Measurements from ENCODE around the gene INTS4. TPM values are rescaled to one million over a fixed set of nuclear protein-coding genes. Genes with fewer than 3 reads are reported as not detected.
"Not testable (repeated sequence)": the region's sequence is repeated elsewhere in the genome, so short reads cannot be mapped to it uniquely, and the experiment has no call there.

Gene INTS4
- total and polyA plus RNA-seq, 7 donors: 10.1 to 18.6 (median 12.6) TPM

- TF ChIP-seq CTCF (IDR thresholded peaks at IDR 0.05): no peak
Observed at GRCh38 chr11:77883775-77884174, 110.7 kb downstream of the INTS4 start.

DNA sequence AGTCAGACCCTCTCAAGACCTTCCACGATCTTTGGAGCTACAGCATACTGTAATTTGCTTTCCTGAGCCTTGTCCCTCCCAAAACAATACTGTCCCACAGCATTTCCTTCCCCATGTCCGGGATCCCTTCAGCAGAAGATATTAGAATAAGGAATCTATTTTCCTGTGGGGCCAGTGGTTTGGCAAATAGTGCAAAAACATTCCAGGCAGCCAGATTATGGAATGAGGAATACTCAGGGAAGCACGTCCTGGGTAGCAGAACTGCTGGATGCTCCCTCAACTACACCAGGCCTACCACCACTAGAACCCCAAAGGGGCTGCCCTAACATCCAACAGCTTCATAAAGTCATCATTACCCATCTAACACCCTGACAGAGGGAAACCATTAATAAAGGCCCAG lies 112.1 kb downstream of the INTS4 start:
- 68 to 84% (median 76%) methylated on average over 3 of the region's 3 CpGs for WGBS, 3 donors
- no peak for TF ChIP-seq CTCF (IDR thresholded peaks at IDR 0.05)
- intact Hi-C loops (cut with DNase I): no loop called here
- Histone ChIP-seq H3K36me3 (ENCODE audit: insufficient read depth in 1 of 2, low read depth in 1 of 2) (peaks cover 0 to 87% of the 10 kb centered on the region in 2 donors), H3K4me1 (peaks cover 5% of the 10 kb centered on the region), H3K27ac (no peak overlapping the region), H3K4me3 (no peak overlapping the region), H3K9me3 (no peaks in the 10 kb centered on the region), H3K27me3 (ENCODE audit: insufficient read depth in 3 of 3, low read length in 2 of 3) (no peaks in the 10 kb centered on the region)
- DNase-seq (no peak), ATAC-seq (no peak)

More at GRCh38 chr11:77883775-77884174, 110.7 kb downstream of the INTS4 start:
- WGBS, 3 donors: 94 to 95% (median 95%) methylated on average over 5 of the region's 5 CpGs
- Histone ChIP-seq H3K9me3 (no peaks in the 10 kb centered on the region), H3K27ac (no peak overlapping the region), H3K4me3 (no peak overlapping the region), H3K36me3 (ENCODE audit: insufficient read depth in 1 of 2, low read depth in 1 of 2) (peaks cover 0 to 76% of the 10 kb centered on the region in 2 donors), H3K4me1 (no peaks in the 10 kb centered on the region), H3K27me3 (ENCODE audit: insufficient read depth in 3 of 3, low read length in 2 of 3) (no peaks in the 10 kb centered on the region)
- intact Hi-C loops (cut with DNase I): no loop called here
- DNase-seq (no peak), ATAC-seq (no peak)

DNA sequence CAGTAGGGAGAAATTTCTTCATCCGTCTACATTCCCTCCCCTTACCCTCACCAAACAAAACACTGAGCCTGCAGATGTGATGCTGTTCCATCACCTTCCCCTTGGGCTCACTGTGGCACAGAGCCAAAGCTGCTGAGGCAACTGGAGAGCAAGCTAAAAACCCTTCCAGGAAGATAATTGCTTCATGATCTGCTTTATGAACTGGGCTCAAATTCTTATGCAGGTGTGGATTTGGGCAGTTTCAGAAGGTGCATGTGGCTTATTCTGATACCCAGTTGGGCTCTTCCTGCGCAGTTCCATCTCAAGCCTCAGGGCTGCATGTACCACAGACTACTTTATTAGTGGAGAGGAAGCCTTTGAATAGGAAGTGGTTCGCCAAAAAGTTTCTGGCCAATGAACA lies 115.2 kb downstream of the INTS4 start:
- intact Hi-C loops (cut with DNase I): no loop called here
- TF ChIP-seq CTCF (IDR thresholded peaks at IDR 0.05): no peak
- H3K4me3 ChIP-seq: no peak overlapping the region
- H3K27ac ChIP-seq: peak overlapping the region; percentile 71
- H3K9me3 ChIP-seq: no peaks in the 10 kb centered on the region
- no peaks in the 10 kb centered on the region for H3K27me3 ChIP-seq (ENCODE audit: insufficient read depth in 3 of 3, low read length in 2 of 3)
- peak in 3 of 4 donors; percentile 34 to 69 (median 35) for ATAC-seq
- 79 to 92% (median 83%) methylated on average over 3 of the region's 3 CpGs for WGBS, 3 donors
- DNase-seq: peak; percentile 79 to 89
- H3K36me3 ChIP-seq (ENCODE audit: insufficient read depth in 1 of 2, low read depth in 1 of 2): peaks cover 0 to 93% of the 10 kb centered on the region in 2 donors
- H3K4me1 ChIP-seq: peaks cover 5% of the 10 kb centered on the region

DNA sequence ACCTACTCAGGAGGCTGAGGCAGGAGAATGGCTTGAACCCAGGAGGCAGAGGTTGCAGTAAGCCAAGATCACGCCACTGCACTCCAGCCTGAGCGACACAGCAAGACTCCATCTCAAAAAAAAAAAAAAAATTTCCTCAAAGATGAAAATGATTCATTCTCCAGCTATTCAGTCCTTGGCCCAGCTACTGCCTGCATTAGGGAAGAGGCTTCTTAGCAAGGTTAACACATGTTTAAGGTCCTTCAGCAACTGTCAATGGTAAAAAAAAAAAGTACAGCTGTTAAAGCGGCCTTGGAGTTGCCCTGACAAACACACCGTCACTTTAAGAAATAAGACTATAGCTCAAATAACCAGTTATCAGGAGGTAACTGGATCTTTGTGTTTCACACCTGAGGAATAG lies 116.2 kb downstream of the INTS4 start:
- Histone ChIP-seq H3K27ac (peak overlapping the region; percentile 71), H3K36me3 (ENCODE audit: insufficient read depth in 1 of 2, low read depth in 1 of 2) (peaks cover 0 to 92% of the 10 kb centered on the region in 2 donors)
- H3K4me3 ChIP-seq; H3K9me3 ChIP-seq; H3K27me3 ChIP-seq (ENCODE audit: insufficient read depth in 3 of 3, low read length in 2 of 3); intact Hi-C loops (cut with DNase I); DNase-seq; H3K4me1 ChIP-seq: not testable (repeated sequence)
- 67 to 81% (median 75%) methylated on average over 4 of the region's 4 CpGs for WGBS, 3 donors
- peak; percentile 56 to 86 (median 68) for ATAC-seq

GRCh38 chr11:77876045-77876444 lies 118.4 kb downstream of the INTS4 start:
- DNase-seq: no peak
- intact Hi-C loops (cut with DNase I): no loop called here
- Histone ChIP-seq H3K27me3 (ENCODE audit: insufficient read depth in 3 of 3, low read length in 2 of 3) (no peaks in the 10 kb centered on the region), H3K4me1 (peaks cover 5% of the 10 kb centered on the region), H3K36me3 (ENCODE audit: insufficient read depth in 1 of 2, low read depth in 1 of 2) (peaks cover 0 to 93% of the 10 kb centered on the region in 2 donors), H3K27ac (no peak overlapping the region), H3K4me3 (no peak overlapping the region), H3K9me3 (no peaks in the 10 kb centered on the region)
- TF ChIP-seq CTCF (IDR thresholded peaks at IDR 0.05): no peak
- ATAC-seq: no peak
- 76 to 83% (median 82%) methylated on average over 3 of the region's 3 CpGs for WGBS, 3 donors

All from psoas muscle (tissue), 8 donors.